SK-N-SH (cell line): ENCODE measurements around the gene ATF2. TPM values are rescaled to one million over a fixed set of nuclear protein-coding genes. Genes with fewer than 3 reads are reported as not detected.

Experiments used
- CTCF ChIA-PET: fragments of 300-600, 350-600 bp; formaldehyde crosslinking; extraction: SDS; loops from one replicate; lab custom pipeline; 2021; lab: Yijun Ruan, JAX
- POLR2A ChIA-PET: fragments of 350-600 bp; sonication (Branson Sonifier 250); formaldehyde crosslinking; extraction: SDS; loops from one replicate; lab custom pipeline; 2020; ENCODE audit warnings: antibody characterized with exemption, inconsistent platforms; lab: Yijun Ruan, JAX
- DNase-seq: peaks from one replicate; pipeline ENCODE4 v3.0.0; 2012
- H2AFZ ChIP-seq: fragments of 200-600 bp; sonication (generic); 2 replicates; pipeline ENCODE4 v1.8.1; 2016; ENCODE audit warnings: antibody characterized with exemption, mild to moderate bottlenecking, low read depth
- H3F3A ChIP-seq: fragments of 200-600 bp; sonication (generic); replicated peaks from 2 replicates; pipeline ENCODE3; 2016; ENCODE audit warnings: antibody characterized with exemption, mild to moderate bottlenecking; ENCODE audit not compliant: insufficient read depth
- H3K27ac ChIP-seq, 2 experiments: fragments of 200-500 bp in 1 of 2; fragments of 200-600 bp in 1 of 2; sonication (Bioruptor generic) in 1 of 2; sonication (generic), shearing (Covaris generic) in 1 of 2; 2 replicates each; pipeline versions ENCODE4 v1.5.1 to v1.6.1; 2014 to 2016; ENCODE audit warnings: low read depth in 2 of 2, inconsistent platforms in 1 of 2, low read length in 1 of 2, mild to moderate bottlenecking in 1 of 2, mixed read lengths in 1 of 2
- H3K27me3 ChIP-seq: fragments of 200-600 bp; sonication (generic), shearing (Covaris generic); 2 replicates; pipeline ENCODE4 v1.6.1; 2016; ENCODE audit warnings: mixed run types; ENCODE audit not compliant: insufficient read depth
- H3K36me3 ChIP-seq, 2 experiments: fragments of 200-500 bp in 1 of 2; fragments of 200-600 bp in 1 of 2; sonication (Bioruptor generic) in 1 of 2; sonication (generic) in 1 of 2; replicated peaks in 1 of 2; 2 replicates each; pipeline versions ENCODE3 to v1.5.1; 2014 to 2016; ENCODE audit warnings: low read length in 1 of 2, mild to moderate bottlenecking in 1 of 2; ENCODE audit not compliant: insufficient read depth in 2 of 2, control insufficient read depth in 1 of 2
- H3K4me1 ChIP-seq, 2 experiments: fragments of 200-500 bp in 1 of 2; fragments of 200-600 bp in 1 of 2; sonication (Bioruptor generic) in 1 of 2; sonication (generic), shearing (Covaris generic) in 1 of 2; 2 replicates each; pipeline versions ENCODE4 v1.5.1 to v1.6.1; 2014 to 2016; ENCODE audit warnings: low read depth in 1 of 2, low read length in 1 of 2, mixed run types in 1 of 2; ENCODE audit not compliant: insufficient read depth in 2 of 2, control insufficient read depth in 1 of 2
- H3K4me2 ChIP-seq: fragments of 200-600 bp; sonication (generic), shearing (Covaris generic); 2 replicates; pipeline ENCODE4 v1.6.1; 2017; ENCODE audit warnings: mixed run types
- H3K4me3 ChIP-seq, 2 experiments: fragments of 200-500 bp in 1 of 2; fragments of 200-600 bp in 1 of 2; sonication (Bioruptor generic) in 1 of 2; sonication (generic), shearing (Covaris generic) in 1 of 2; 2 replicates each; pipeline versions ENCODE4 v1.5.1 to v1.8.1; 2014 to 2016; ENCODE audit warnings: low read depth in 2 of 2, inconsistent platforms in 1 of 2, low read length in 1 of 2, mild to moderate bottlenecking in 1 of 2, mixed read lengths in 1 of 2, moderate library complexity in 1 of 2
- H3K79me2 ChIP-seq: fragments of 200-600 bp; sonication (generic); 2 replicates; pipeline ENCODE4 v1.8.1; 2017; ENCODE audit warnings: mild to moderate bottlenecking; ENCODE audit not compliant: insufficient read depth
- H3K9ac ChIP-seq: fragments of 200-600 bp; sonication (generic); 2 replicates; pipeline ENCODE4 v1.6.1; 2017; ENCODE audit warnings: mixed run types
- H3K9me2 ChIP-seq: fragments of 200-600 bp; sonication (generic); 2 replicates; pipeline ENCODE4 v1.6.1; 2017; ENCODE audit warnings: mixed run types
- H3K9me3 ChIP-seq: fragments of 200-600 bp; sonication (generic); 2 replicates; pipeline ENCODE4 v1.6.1; 2017; ENCODE audit warnings: mixed run types, mild to moderate bottlenecking, moderate library complexity
- H4K20me1 ChIP-seq: fragments of 200-600 bp; sonication (generic); 2 replicates; pipeline ENCODE4 v1.6.1; 2017; ENCODE audit warnings: mild to moderate bottlenecking, mixed run types; ENCODE audit not compliant: insufficient read depth
- CHD2 ChIP-seq: fragments of 150-350 bp; IDR thresholded peaks from 2 replicates; pipeline ENCODE4 v1.6.1; 2018; ENCODE audit warnings: low read length; ENCODE audit not compliant: partially characterized antibody
- CTCF ChIP-seq: fragments of 200-600 bp; sonication (generic); IDR thresholded peaks from 2 replicates; pipeline ENCODE4 v1.6.1; 2017; ENCODE audit warnings: antibody characterized with exemption, mild to moderate bottlenecking, moderate library complexity
- ELF1 ChIP-seq: IDR thresholded peaks from 2 replicates; pipeline ENCODE4 v1.4.0; 2012
- EP300 ChIP-seq, 2 experiments: IDR thresholded peaks; 2 replicates each; pipeline versions ENCODE4 v1.4.0 to v1.6.1; 2012; ENCODE audit warnings: borderline replicate concordance in 1 of 2, low read depth in 1 of 2, low read length in 1 of 2
- FOXJ3 ChIP-seq: sonication (generic); formaldehyde crosslinking; IDR thresholded peaks from 2 replicates; pipeline ENCODE4 v1.5.1; 2020; ENCODE audit warnings: mild to moderate bottlenecking, missing genetic modification reagents
- FOXM1 ChIP-seq: IDR thresholded peaks from 2 replicates; pipeline ENCODE4 v1.4.0; 2012; ENCODE audit warnings: low read depth, mild to moderate bottlenecking
- JUND ChIP-seq: IDR thresholded peaks from 2 replicates; pipeline ENCODE4 v1.4.0; 2012
- MXI1 ChIP-seq: IDR thresholded peaks from 2 replicates; pipeline ENCODE4 v1.6.1; 2012; ENCODE audit warnings: mild to moderate bottlenecking, low read depth, low read length, improper control_type of control experiment
- NFIC ChIP-seq: IDR thresholded peaks from 2 replicates; pipeline ENCODE4 v1.4.0; 2012; ENCODE audit warnings: borderline replicate concordance
- NRF1 ChIP-seq: IDR thresholded peaks from 2 replicates; pipeline ENCODE4 v1.6.1; 2012; ENCODE audit warnings: low read depth, mild to moderate bottlenecking, low read length
- POLR2AphosphoS5 ChIP-seq: IDR thresholded peaks from 2 replicates; pipeline ENCODE4 v1.6.1; 2012; ENCODE audit warnings: low read depth, low read length
- RAD21 ChIP-seq: IDR thresholded peaks from 2 replicates; pipeline ENCODE4 v1.6.1; 2012; ENCODE audit warnings: mild to moderate bottlenecking, low read length
- RFX5 ChIP-seq: IDR thresholded peaks from 2 replicates; pipeline ENCODE4 v1.6.1; 2012; ENCODE audit warnings: mild to moderate bottlenecking, improper control_type of control experiment, low read length
- SIN3A ChIP-seq: IDR thresholded peaks from 2 replicates; pipeline ENCODE4 v1.6.1; 2012; ENCODE audit warnings: low read depth, mild to moderate bottlenecking, low read length, moderate library complexity, borderline replicate concordance
- SMC3 ChIP-seq: IDR thresholded peaks from 2 replicates; pipeline ENCODE4 v1.6.1; 2012; ENCODE audit warnings: low read depth, low read length, improper control_type of control experiment
- USF2 ChIP-seq: fragments of 150-350 bp; IDR thresholded peaks from 2 replicates; pipeline ENCODE4 v1.6.1; 2017; ENCODE audit warnings: antibody characterized with exemption, low read length, low read depth, borderline replicate concordance
- YY1 ChIP-seq: IDR thresholded peaks from 2 replicates; pipeline ENCODE4 v1.4.0; 2012; ENCODE audit warnings: low read depth, mild to moderate bottlenecking
- ZBTB33 ChIP-seq: IDR thresholded peaks from 2 replicates; pipeline ENCODE4 v1.4.0; 2012; ENCODE audit warnings: low read depth, borderline replicate concordance
- whole genome bisulfite sequencing: methylation state at CpG from one replicate; pipeline ENCODE4 v1.1.6; 2017; ENCODE audit warnings: low lambda C conversion rate; 5-methylcytosine and 5-hydroxymethylcytosine counted together
- polyA plus RNA-seq, 3 experiments: library from polyadenylated mRNA; depleted of rRNA; stranded (reverse); fragments of >200 nt; gene quantifications; 2 replicates each; pipeline ENCODE4 v1.2.3, GENCODE V29; 2012

Gene ATF2
- polyA plus RNA-seq, 1 of the 3 experiments (the other 2 are of a cell fraction), result 19.0 TPM

- ChIA-PET CTCF (interaction anchor here (1.5 kb wide), 1 partner anchor 1084 kb away, joined by 4 read pairs; no protein-coding TSS in a partner anchor), POLR2A (no interaction called here)
- H4K20me1 ChIP-seq, result no peaks in the 10 kb centered on the region
- H3K4me2 ChIP-seq, result no peak overlapping the region
- no peak overlapping the region for H3K4me3 ChIP-seq
- H2AFZ ChIP-seq, result no peak overlapping the region
- no peaks in the 10 kb centered on the region for H3K36me3 ChIP-seq
- DNase-seq, result no peak
- H3F3A ChIP-seq, result no peaks in the 10 kb centered on the region
- H3K9ac ChIP-seq, result no peak overlapping the region
- 100% methylated on average over 2 of the region's 3 CpGs for WGBS
- H3K9me3 ChIP-seq, result no peaks in the 10 kb centered on the region
- no peak overlapping the region for H3K27ac ChIP-seq
- no peaks in the 10 kb centered on the region for H3K27me3 ChIP-seq
- TF ChIP-seq ELF1 (no peak), SIN3A (no peak), RFX5 (no peak), CTCF (no peak), JUND (no peak), CHD2 (no peak), RAD21 (no peak), ZBTB33 (no peak)
- no peaks in the 10 kb centered on the region for H3K9me2 ChIP-seq
- H3K4me1 ChIP-seq, result no peaks in the 10 kb centered on the region
- no peaks in the 10 kb centered on the region for H3K79me2 ChIP-seq
Measured at GRCh38 chr2:175027755-175028154, 140.2 kb downstream of the ATF2 start.

- H3K79me2 ChIP-seq, result no peaks in the 10 kb centered on the region
- no peaks in the 10 kb centered on the region for H3K36me3 ChIP-seq
- WGBS, result 92% methylated on average over 2 of the region's 2 CpGs
- TF ChIP-seq RFX5 (no peak), SIN3A (no peak), NFIC (no peak), FOXJ3 (CRISPR knock-in tag) (no peak), FOXM1 (no peak), EP300 (IDR thresholded peaks at IDR 0.05; ENCODE audit: borderline replicate concordance in 1 of 2, low read depth in 1 of 2, low read length in 1 of 2) (no peak), POLR2AphosphoS5 (no peak), SMC3 (no peak), YY1 (no peak), NRF1 (no peak), USF2 (no peak), MXI1 (no peak)
- DNase-seq, result no peak
- H3K9ac ChIP-seq, result no peak overlapping the region
- H3K27ac ChIP-seq, result no peak overlapping the region
- H3F3A ChIP-seq, result no peaks in the 10 kb centered on the region
- H3K27me3 ChIP-seq, result no peaks in the 10 kb centered on the region
- no peaks in the 10 kb centered on the region for H4K20me1 ChIP-seq
- no peak overlapping the region for H2AFZ ChIP-seq
- no peaks in the 10 kb centered on the region for H3K9me3 ChIP-seq
- no peaks in the 10 kb centered on the region for H3K9me2 ChIP-seq
- H3K4me2 ChIP-seq, result no peak overlapping the region
- H3K4me3 ChIP-seq, result no peak overlapping the region
- no peaks in the 10 kb centered on the region for H3K4me1 ChIP-seq
- CTCF ChIA-PET, result interaction anchor here (1.0 kb wide), 2 partner anchors 29 to 326 kb away, joined by 3 read pairs; no protein-coding TSS in a partner anchor
- POLR2A ChIA-PET, result no interaction called here
Measured at GRCh38 chr2:175026385-175026784, 141.6 kb downstream of the ATF2 start.
